HG03469 (cell line): ENCODE data around the gene NLGN2.

ENCODE experiments used
- ATAC-seq: cut with Tn5 transposase; IDR thresholded peaks from one replicate; pipeline ENCODE4 v1.9.1; 2021; ENCODE audit warnings: mild to moderate bottlenecking, moderate library complexity, moderate number of reproducible peaks; ENCODE audit not compliant: unreplicated experiment

NLGN2 gene

DNA sequence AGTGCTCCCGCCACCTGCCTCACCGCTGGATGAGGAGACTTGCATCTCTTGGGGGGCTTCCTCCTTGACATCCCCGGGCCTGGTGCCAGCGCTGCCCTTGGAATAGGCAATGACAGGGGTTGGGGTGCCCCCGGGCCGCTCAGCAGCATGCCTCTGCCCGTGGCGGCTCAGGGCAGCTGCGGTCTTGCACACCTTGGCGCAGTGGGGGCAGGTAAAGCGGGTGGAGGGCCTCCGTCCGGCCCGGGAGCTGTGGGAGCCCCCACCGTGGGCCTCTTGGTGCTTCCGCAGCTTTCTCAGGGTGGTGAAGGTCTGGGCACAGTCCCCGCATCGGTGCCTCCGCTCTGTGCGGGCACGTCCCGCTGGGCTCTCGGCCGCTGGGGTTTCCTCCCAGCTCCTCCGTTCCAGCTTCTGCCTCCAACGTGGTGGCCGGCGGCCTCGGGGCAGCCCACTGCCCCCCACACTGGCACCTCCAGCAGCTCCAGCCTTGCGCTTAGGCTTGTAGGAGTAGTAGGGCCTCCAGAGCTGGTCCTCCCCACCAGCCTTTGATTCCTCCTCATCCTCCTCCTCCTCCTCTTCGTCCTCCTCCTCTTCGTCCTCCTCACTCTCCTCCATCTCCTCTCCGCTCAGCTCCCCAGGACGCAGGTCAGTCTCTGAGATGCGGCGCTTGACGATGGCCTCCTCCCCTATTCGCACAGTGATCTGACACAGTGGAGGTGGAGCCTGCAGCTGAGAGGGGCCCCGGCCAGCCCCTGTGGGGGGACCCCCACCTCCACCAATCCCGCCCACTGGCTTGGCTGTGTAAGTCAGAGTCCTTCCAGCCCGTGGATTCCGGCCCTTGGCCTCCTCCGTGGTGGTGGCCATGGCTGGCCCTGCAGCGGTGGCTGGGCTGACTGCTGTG lies 55.1 kb downstream of the NLGN2 start:
- ATAC-seq, result no peak

- no peak for ATAC-seq
Observed at GRCh38 chr17:7463372-7463846, 55.8 kb downstream of the NLGN2 start.

DNA sequence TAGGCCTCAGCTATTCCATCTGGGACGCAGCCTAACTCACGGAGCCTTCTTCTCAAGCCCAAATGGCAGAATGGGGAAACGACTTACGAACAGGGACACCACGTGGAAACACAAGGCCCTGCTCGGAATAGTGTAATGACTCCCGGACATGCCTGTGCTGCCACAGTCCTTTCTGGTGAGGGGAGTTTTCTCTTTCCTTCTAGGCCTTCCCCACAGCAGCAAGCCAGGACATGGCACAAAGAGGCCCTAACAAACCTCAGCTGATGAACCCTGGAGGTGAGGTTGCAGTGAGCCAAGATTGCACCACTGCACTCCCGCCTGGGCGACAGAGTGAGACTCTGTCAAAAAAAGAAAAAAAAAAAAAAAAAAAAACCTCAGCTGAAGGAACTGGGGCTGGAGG lies 56.4 kb downstream of the NLGN2 start:
- no peak for ATAC-seq

GRCh38 chr17:7465597-7466275 lies 58.1 kb downstream of the NLGN2 start:
- no peak for ATAC-seq

DNA sequence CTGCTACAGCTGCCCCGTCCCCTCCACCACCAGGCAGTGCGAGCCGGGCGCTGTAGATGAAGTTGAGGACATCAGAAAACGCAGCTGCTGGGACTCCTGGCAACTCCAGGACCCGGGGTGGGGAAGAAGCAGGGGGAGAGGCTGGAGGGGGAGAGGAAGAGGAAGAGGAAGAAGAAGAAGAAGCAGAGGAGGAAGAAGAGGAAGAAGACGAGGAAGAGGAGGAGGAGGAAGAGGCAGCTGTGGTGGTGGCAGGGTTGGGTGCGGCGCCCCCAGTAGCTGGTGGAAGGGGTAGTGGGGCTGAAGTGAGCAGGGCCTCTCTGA lies 58.6 kb downstream of the NLGN2 start:
- ATAC-seq, result no peak

DNA sequence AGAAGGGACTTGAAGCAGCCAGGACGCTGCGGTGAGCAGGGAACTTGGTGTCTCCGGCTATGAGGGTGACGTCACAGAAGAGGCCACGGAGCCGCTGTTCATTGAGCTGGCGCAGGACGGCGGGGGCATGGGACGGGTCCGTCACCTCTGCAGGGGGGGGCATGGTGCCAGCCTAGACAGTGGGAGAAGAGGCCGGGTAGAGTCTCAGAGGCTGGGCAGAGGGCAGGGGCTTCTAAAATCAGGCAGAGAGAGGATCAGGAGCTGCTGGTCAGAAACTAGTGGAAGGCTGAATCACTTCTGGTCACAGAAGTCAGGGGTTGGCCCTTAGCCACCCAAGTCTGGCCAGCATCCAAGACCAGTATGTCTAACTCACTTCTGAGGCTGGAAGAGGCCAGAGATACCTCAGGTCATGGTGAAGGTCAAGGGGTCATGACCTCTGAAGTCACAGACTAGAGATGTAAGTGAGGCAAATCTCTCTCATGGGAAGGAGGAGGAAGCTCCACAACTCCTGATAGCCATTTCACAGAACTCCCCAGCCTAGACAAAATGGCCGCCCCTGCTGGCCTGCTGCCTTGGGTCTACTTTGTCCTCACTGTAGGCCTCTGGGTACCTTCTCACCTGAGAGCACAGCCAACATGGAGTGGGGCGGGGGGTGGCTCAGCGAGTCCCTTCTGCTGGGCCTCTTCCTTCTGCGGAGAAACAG lies 59.1 kb downstream of the NLGN2 start:
- ATAC-seq, result no peak

- no peak for ATAC-seq
Observed at GRCh38 chr17:7467498-7467897, 59.9 kb downstream of the NLGN2 start.

DNA sequence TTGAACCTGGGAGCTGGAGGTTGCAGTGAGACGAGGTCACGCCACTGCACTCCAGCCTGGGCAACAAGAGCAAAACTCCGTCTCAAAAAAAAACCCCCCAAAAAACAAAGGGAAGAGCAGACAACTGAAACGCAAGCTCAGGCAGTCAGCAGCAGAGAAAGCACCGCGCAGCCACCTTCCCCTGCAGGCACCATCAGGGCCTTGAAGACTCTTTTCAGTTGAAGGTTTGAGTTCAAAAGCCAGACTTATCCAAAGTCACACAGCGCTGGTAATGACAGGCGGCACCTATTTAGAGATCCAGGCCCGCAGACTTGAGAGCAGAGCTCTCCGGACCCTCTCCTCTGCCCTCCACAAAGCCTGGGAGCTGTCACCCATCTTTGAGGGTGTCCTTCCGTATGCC lies 60.6 kb downstream of the NLGN2 start:
- ATAC-seq, result no peak

GRCh38 chr17:7468804-7469389 lies 61.3 kb downstream of the NLGN2 start:
- no peak for ATAC-seq
